ENCODE results near the gene NEK11.

GRCh38 chr3:131275556-131275955 lies 248.9 kb downstream of the NEK11 start:
- TF ChIP-seq CTCF (IDR thresholded peaks at IDR 0.05) (no peak), POLR2A (IDR thresholded peaks at IDR 0.05) (no peak), POLR2AphosphoS5 (IDR thresholded peaks at IDR 0.05) (no peak)
